Transverse colon (tissue), 3 donors: Measurements from ENCODE around the gene ING4.

ENCODE experiments used
- CTCF ChIP-seq, 5 experiments: fragments of 200-600 bp in 3 of 5; fragments of 450-650 bp in 2 of 5; sonication (generic) in 3 of 5; IDR thresholded peaks; 1 replicate in 2 of 5; 2 replicates in 3 of 5; pipeline ENCODE4 v1.5.1; 2016 to 2017; ENCODE audit warnings: antibody characterized with exemption in 5 of 5, inconsistent platforms in 3 of 5, mild to moderate bottlenecking in 2 of 5, moderate library complexity in 1 of 5
- POLR2A ChIP-seq: fragments of 450-650 bp; IDR thresholded peaks from one replicate; pipeline ENCODE4 v1.6.1; 2016; ENCODE audit warnings: antibody characterized with exemption, mild to moderate bottlenecking, moderate library complexity

- no peak for TF ChIP-seq POLR2A
- peak in 1 of 5 experiments; percentile 27 for TF ChIP-seq CTCF (IDR thresholded peaks at IDR 0.05)
Measured at GRCh38 chr12:6644903-6645302, 18.0 kb downstream of the ING4 start.
